Activated naive CD4-positive, alpha-beta T cell treated with anti-CD3 and anti-CD28 coated beads, Interleukin-2, amount 10 ng/mL, durations not matched to agents 7 days and 5 days (primary cell): Measurements from ENCODE around the gene AHNAK.
"Not testable (repeated sequence)": the region's sequence is repeated elsewhere in the genome, so short reads cannot be mapped to it uniquely, and the experiment has no call there.

Experiments used
- CTCF ChIA-PET: fragments of 350-600 bp; sonication (Branson Sonifier 250); formaldehyde crosslinking; loops from one replicate; lab custom pipeline; 2021; ENCODE audit warnings: antibody characterized with exemption; lab: Charles Lee
- DNase-seq: peaks from one replicate; pipeline ENCODE4 v3.0.0-alpha.2; 2020
- H3K27ac Mint-ChIP-seq: one replicate; pipeline ENCODE4 v1.8.0; 2021; ENCODE audit warnings: mild to moderate bottlenecking, moderate library complexity, mixed read lengths
- H3K27me3 Mint-ChIP-seq: one replicate; pipeline ENCODE4 v1.8.0; 2021; ENCODE audit warnings: mild to moderate bottlenecking, mixed read lengths
- H3K36me3 Mint-ChIP-seq: one replicate; pipeline ENCODE4 v1.8.0; 2021; ENCODE audit warnings: mixed read lengths
- H3K4me1 Mint-ChIP-seq: one replicate; pipeline ENCODE4 v1.8.0; 2021; ENCODE audit warnings: mixed read lengths
- H3K4me3 Mint-ChIP-seq: one replicate; pipeline ENCODE4 v1.8.0; 2021; ENCODE audit warnings: mild to moderate bottlenecking, moderate library complexity, mixed read lengths
- H3K9me3 Mint-ChIP-seq: one replicate; pipeline ENCODE4 v1.8.0; 2021; ENCODE audit warnings: mixed read lengths

The AHNAK gene

DNA sequence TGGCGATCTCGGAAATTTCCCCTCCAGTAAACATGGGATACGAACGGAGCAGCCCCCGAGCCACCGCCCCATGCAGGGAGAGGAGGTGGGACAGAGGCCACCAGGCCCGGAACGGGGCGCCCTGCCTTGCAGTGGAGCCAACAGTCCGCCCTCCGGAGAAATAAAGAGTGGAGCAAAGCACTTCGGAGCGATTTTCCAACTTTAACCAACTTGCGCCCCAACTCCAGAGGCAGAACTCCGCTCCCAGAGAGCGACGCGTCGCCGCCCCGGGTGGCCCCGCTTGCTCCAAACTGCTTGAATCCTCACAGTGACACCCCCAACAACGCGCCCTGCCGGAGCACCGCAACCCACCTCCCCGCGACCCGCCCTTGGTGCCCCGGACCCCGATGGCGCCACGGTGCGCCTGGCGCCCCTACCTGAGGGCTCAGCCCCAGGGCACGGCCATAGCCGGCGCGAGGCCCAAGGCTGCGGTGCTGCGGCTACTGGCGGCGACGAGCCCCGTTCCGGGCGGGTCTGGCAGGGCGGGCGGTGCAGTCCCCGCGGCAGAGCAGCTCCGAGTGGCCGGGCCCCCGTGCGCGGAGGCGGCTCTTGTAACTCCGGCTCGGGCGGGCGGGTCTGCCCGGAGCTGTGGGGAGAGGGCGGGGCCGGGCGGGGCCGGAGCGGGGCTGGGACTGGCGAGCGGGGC, at the start of gene AHNAK:
Gene AHNAK, minus strand, starts transcription at position 563 of the 685 bp plus-strand sequence. CDS start 10,708 bp downstream, outside the sequence.
- H3K4me3 Mint-ChIP-seq, result peak within 1 kb of the TSS; percentile 95
- peak within 1 kb of the TSS; percentile 69 for H3K27ac Mint-ChIP-seq
- CTCF ChIA-PET, result interaction anchor here (0.7 to 11.3 kb wide), 4 partner anchors 10 to 153 kb away, joined by 3 to 276 read pairs (median 4); no protein-coding TSS in a partner anchor
- peaks cover 3% of the 10 kb centered on the region for H3K36me3 Mint-ChIP-seq
- peaks cover 62% of the 10 kb centered on the region for H3K27me3 Mint-ChIP-seq
- H3K4me1 Mint-ChIP-seq, result peaks cover 68% of the 10 kb centered on the region
- H3K9me3 Mint-ChIP-seq, result no peaks in the 10 kb centered on the region
- peak; percentile 80 for DNase-seq

DNA sequence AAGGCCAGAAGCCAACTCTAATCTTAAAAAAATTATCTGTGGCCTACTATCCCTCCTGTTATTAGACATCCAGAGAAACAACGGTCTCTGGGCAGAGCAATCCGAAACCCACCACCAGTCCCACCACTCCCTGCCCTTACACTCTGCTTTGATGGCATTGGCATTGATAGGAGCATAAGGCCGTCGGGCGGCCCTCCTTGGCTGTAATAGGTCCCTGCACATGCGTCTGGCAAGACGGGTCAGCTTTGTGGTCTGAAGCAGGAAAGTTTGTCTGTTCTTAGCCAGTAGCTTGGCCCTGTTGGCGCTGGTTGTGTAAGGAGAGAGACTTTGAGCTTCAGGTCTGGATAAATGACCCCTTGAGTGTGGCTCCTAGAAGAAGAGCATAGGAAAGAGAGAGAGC, 48.5 kb upstream of the AHNAK start:
- H3K27me3 Mint-ChIP-seq, result no peaks in the 10 kb centered on the region
- H3K4me1 Mint-ChIP-seq, result peaks cover 76% of the 10 kb centered on the region
- CTCF ChIA-PET, result interaction anchor here (0.5 to 5.6 kb wide), 4 partner anchors 16 to 170 kb away, joined by 3 to 44 read pairs (median 10); partner anchors contain the start of genes EML3 and ROM1
- no peak overlapping the region for H3K27ac Mint-ChIP-seq
- H3K4me3 Mint-ChIP-seq, result no peak overlapping the region
- DNase-seq, result no peak
- no peaks in the 10 kb centered on the region for H3K9me3 Mint-ChIP-seq
- H3K36me3 Mint-ChIP-seq, result peaks cover 75% of the 10 kb centered on the region

DNA sequence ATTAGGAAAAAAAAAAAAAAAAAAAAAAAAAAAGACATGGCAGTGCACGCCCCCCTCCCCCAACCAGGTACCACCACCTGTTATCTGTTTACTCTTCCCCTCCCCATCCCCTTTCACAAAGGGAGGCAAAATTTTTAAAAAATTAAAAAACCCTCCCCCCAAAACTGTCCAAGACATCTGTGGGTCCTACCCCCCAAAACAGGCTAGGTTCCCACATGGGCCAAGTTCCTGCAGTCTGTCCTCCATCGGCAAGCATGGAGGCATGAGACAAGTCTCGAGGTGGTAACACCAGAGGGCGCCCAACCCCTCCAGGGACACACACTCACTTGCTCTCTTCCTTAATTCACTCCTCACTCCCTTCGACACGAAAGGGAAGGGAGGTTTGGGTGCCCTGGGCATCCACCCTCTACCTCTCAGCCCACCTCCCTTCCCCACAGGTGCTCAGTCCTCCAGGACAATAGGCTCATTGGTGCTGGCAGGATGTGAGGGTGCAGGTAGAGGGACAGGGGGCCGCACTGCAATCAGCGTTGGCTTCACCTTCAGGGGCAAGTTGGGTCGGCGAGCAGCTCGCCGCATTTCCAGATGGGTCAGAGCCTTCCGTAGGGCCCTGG, 46.9 kb upstream of the AHNAK start:
- H3K36me3 Mint-ChIP-seq, result peaks cover 59% of the 10 kb centered on the region
- CTCF ChIA-PET, result interaction anchor here (0.7 to 5.6 kb wide), 18 partner anchors 10 to 198 kb away, joined by 3 to 44 read pairs (median 4); partner anchors contain the start of genes C11orf98, CSKMT, EML3 and GANAB
- no peaks in the 10 kb centered on the region for H3K9me3 Mint-ChIP-seq
- H3K27me3 Mint-ChIP-seq, result no peaks in the 10 kb centered on the region
- peak overlapping the region; percentile 71 for H3K4me3 Mint-ChIP-seq
- peaks cover 72% of the 10 kb centered on the region for H3K4me1 Mint-ChIP-seq
- H3K27ac Mint-ChIP-seq, result peak overlapping the region; percentile 92
- DNase-seq, result peak; percentile 91

DNA sequence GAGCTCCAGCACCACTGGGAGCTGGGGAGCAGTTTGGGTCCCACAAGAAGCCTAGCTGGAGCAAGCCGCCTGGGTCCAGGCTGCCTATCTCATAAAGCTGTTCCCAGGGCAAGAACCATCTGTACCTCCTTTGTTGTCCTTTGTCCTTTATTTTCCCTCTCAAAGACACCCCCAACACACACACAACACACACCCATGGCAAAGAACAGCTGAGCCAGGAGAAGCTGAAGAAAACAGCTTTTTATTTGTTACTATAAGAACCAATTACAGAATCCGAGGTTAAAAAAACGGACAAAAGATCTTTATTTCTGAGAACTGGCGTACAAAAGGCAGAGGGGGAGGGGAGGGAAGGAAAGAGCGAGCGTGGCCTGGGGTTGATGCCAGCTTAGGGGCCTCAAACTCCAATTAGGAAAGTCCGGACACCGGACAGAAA, 46.4 kb upstream of the AHNAK start:
- H3K4me3 Mint-ChIP-seq, result peak overlapping the region; percentile 45
- CTCF ChIA-PET, result interaction anchor here (0.8 to 5.6 kb wide), 20 partner anchors 8 to 198 kb away, joined by 3 to 44 read pairs (median 6); partner anchors contain the start of genes C11orf98, CSKMT, EEF1G and EML3
- peaks cover 66% of the 10 kb centered on the region for H3K4me1 Mint-ChIP-seq
- DNase-seq, result no peak
- H3K9me3 Mint-ChIP-seq, result no peaks in the 10 kb centered on the region
- H3K27me3 Mint-ChIP-seq, result no peaks in the 10 kb centered on the region
- H3K36me3 Mint-ChIP-seq, result peaks cover 54% of the 10 kb centered on the region
- peak overlapping the region; percentile 98 for H3K27ac Mint-ChIP-seq

- Mint-ChIP-seq H3K27ac (peak overlapping the region; percentile 98), H3K4me1 (peaks cover 59% of the 10 kb centered on the region), H3K9me3 (no peaks in the 10 kb centered on the region), H3K27me3 (no peaks in the 10 kb centered on the region), H3K4me3 (peak overlapping the region; percentile 100), H3K36me3 (peaks cover 50% of the 10 kb centered on the region)
- no peak for DNase-seq
- CTCF ChIA-PET, result interaction anchor here (0.7 to 5.6 kb wide), 30 partner anchors 9 to 279 kb away, joined by 3 to 44 read pairs (median 4); partner anchors contain the start of genes C11orf98, CSKMT, EEF1G and EML3
Measured at GRCh38 chr11:62592146-62592815, 45.7 kb upstream of the AHNAK start.

DNA sequence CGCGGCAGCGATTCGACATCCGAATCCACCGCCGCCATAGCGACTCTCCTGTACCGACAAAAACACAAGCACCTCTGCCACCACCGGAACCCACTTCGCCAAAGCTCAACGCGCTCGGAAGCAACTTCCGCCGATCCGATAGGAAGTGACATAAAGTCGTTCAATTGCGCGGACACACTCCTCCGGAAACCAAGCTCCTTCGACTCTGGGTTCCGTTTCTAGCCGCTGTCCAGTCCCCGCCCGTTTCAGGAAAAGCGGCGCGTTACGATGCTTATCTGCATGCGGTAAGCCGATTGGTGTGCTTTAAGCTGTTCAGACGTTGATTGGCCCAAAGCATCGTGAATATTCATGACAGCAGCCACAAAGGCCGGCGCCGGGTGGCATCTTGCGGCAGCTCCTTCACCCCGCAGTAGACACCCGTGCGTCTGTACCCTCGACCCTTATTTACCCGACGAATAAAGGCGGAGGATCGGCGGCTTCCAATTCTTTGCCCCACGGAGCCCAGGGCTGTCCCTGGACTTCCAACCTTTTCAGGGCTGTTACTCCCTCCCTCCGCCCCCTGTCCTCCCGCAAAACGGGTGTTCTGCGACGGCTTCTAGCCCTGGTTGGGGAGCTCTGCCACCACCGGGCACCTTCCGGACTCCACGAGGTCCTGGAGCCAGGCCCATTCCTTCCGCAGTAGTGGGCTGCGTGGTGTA, 45.0 kb upstream of the AHNAK start, which contains the start of gene TUT1:
Gene TUT1, minus strand, starts transcription at position 76 of the 698 bp plus-strand sequence. Its CDS starts 38 bp downstream, at position 38.
- H3K9me3 Mint-ChIP-seq, result no peaks in the 10 kb centered on the region
- CTCF ChIA-PET, result interaction anchor here (0.7 to 5.6 kb wide), 25 partner anchors 10 to 279 kb away, joined by 3 to 44 read pairs (median 4); partner anchors contain the start of genes C11orf98, CSKMT, EEF1G and EML3
- peak; percentile 98 for DNase-seq
- H3K27ac Mint-ChIP-seq, result peak within 1 kb of the TSS; percentile 98
- peak within 1 kb of the TSS; percentile 100 for H3K4me3 Mint-ChIP-seq
- peaks cover 49% of the 10 kb centered on the region for H3K36me3 Mint-ChIP-seq
- peaks cover 56% of the 10 kb centered on the region for H3K4me1 Mint-ChIP-seq
- H3K27me3 Mint-ChIP-seq, result no peaks in the 10 kb centered on the region

DNA sequence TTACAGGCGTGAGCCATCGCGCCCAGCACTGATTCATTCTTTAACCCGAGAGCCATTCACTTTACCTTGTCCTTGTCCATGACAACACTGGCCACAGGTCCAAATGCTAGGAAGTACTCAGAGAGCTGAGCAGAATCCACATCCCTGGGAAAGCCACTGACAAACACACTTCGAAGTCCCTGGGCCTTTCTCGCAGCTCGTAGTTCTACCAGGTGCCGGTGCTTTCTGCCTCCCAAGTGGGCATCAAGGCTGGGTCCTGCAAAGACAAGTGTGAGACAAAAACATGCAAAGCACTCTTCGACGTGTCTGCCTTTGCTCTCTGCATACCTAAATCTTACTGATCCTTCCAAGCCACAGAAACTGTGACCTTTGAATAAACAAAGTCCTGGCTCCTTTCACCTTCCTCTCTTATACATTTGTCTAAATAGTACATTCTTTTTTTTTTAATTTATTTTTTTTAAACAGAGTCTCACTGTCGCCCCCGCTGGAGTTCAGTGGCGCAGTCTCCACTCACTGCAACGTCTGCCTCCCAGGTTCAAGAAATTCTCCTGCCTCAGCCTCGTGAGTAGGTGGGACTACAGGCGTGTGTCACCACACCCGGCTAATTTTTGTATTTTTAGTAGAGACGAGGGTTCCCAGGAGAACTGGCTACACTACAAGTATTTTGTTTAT, 42.5 kb upstream of the AHNAK start:
- Mint-ChIP-seq H3K9me3 (no peaks in the 10 kb centered on the region), H3K27ac (peak overlapping the region; percentile 55), H3K36me3 (peaks cover 32% of the 10 kb centered on the region), H3K4me1 (peaks cover 41% of the 10 kb centered on the region), H3K4me3 (peak overlapping the region; percentile 100), H3K27me3 (no peaks in the 10 kb centered on the region)
- peak; percentile 53 for DNase-seq
- CTCF ChIA-PET, result interaction anchor here (0.9 kb wide), 2 partner anchors 46 to 164 kb away, joined by 3 read pairs; no protein-coding TSS in a partner anchor

DNA sequence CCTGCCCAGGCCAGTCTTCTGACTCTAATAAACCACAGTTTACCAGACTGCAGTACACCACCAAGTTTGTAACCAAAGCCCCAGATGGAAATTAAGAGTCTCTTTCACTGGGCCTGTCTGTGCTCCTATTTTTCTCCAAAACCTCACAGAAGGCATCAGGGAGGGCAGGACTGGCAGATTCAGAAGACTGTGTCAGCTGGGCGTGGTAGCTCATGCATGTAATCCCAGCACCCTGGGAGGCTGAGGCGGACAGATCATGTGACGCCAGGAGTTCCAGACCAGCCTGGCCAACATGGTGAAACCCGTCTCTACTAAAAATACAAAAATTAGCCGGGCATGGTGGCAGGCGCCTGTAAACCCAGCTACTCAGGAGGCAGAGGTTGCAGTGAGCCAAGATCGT, 38.8 kb upstream of the AHNAK start:
- H3K27ac Mint-ChIP-seq, H3K9me3 Mint-ChIP-seq, H3K4me3 Mint-ChIP-seq, DNase-seq, H3K27me3 Mint-ChIP-seq: not testable (repeated sequence)
- Mint-ChIP-seq H3K4me1 (peaks cover 14% of the 10 kb centered on the region), H3K36me3 (peaks cover 26% of the 10 kb centered on the region)
- CTCF ChIA-PET, result interaction anchor here (1.8 kb wide), 1 partner anchor 109 kb away, joined by 4 read pairs; no protein-coding TSS in a partner anchor

DNA sequence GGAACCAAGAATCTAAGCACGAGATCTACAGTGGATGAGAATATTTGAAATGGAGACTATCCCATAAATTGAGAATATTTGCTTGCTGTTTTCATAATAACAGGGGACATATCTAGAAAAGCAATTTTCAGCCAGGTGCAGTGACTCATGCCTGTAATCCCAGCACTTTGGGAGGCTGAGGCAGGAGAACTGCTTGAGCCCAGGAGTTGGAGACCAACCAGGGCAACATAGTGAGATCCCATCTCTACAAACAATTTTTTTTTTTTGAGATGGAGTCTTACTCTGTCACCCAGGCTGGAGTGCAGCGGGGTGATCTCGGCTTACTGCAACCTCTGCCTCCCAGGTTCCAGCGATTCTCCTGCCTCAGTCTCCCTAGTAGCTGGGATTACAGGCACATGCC, 35.1 kb upstream of the AHNAK start:
- H3K9me3 Mint-ChIP-seq, DNase-seq, H3K4me3 Mint-ChIP-seq, H3K27ac Mint-ChIP-seq, H3K27me3 Mint-ChIP-seq, CTCF ChIA-PET, H3K4me1 Mint-ChIP-seq: not testable (repeated sequence)
- H3K36me3 Mint-ChIP-seq, result peaks cover 27% of the 10 kb centered on the region

GRCh38 chr11:62580959-62581715, 34.5 kb upstream of the AHNAK start:
- CTCF ChIA-PET, result interaction anchor here (1.0 to 1.4 kb wide), 2 partner anchors 10 to 156 kb away, joined by 3 to 6 read pairs; partner anchors contain the start of gene TUT1

DNA sequence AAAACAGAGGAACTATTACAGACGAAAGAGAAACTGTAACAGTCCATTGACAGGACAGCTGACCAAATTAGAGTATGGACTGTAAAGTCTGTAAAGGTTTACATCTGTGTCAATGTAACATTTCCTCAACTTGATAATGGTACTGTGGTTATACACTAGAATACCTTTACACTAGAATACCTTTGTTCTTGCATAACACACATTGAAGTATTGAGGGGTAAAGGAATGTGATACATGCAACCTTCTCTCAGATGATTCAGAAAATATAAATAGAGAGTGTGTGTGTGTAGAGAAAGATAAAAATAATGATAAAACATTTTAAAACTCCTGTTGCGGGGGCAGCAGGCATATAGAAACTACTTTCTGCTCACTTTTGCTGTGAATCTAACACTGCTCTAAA, 32.6 kb upstream of the AHNAK start:
- Mint-ChIP-seq H3K9me3 (no peaks in the 10 kb centered on the region), H3K27me3 (no peaks in the 10 kb centered on the region), H3K4me1 (peaks cover 21% of the 10 kb centered on the region), H3K36me3 (peaks cover 32% of the 10 kb centered on the region), H3K4me3 (no peak overlapping the region), H3K27ac (no peak overlapping the region)
- CTCF ChIA-PET, result interaction anchor here (1.0 to 1.1 kb wide), 2 partner anchors 13 to 18 kb away, joined by 3 read pairs; no protein-coding TSS in a partner anchor
- no peak for DNase-seq

More at GRCh38 chr11:62580959-62581715, 34.5 kb upstream of the AHNAK start:
- peaks cover 6% of the 10 kb centered on the region for H3K4me1 Mint-ChIP-seq
- H3K9me3 Mint-ChIP-seq, result no peaks in the 10 kb centered on the region
- no peak for DNase-seq
- no peak overlapping the region for H3K27ac Mint-ChIP-seq
- H3K36me3 Mint-ChIP-seq, result peaks cover 30% of the 10 kb centered on the region
- no peak overlapping the region for H3K4me3 Mint-ChIP-seq
- H3K27me3 Mint-ChIP-seq, result no peaks in the 10 kb centered on the region

DNA sequence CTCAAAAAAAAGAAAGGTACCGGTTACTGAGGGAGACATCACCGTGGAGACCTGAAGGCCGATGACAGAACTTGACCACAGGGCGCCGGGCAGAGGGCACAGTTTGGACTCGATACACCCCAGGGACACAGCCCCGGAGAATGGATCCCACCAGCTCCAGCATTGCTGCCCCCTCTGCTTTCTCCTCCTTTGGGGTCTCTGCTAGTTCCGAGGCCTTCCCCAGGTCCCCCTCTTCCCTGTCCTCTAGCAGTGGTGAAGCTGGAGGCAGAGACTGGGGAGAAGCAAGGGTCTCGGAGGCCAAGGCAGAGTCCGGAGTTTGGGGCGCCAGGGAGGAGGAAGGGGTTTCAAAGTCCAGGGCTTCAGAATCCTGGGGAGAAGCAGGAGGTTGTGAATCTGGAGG, 31.9 kb upstream of the AHNAK start:
- H3K4me1 Mint-ChIP-seq, result peaks cover 21% of the 10 kb centered on the region
- H3K4me3 Mint-ChIP-seq, result no peak overlapping the region
- H3K27ac Mint-ChIP-seq, result no peak overlapping the region
- H3K9me3 Mint-ChIP-seq, result no peaks in the 10 kb centered on the region
- peaks cover 31% of the 10 kb centered on the region for H3K36me3 Mint-ChIP-seq
- H3K27me3 Mint-ChIP-seq, result no peaks in the 10 kb centered on the region
- DNase-seq, result no peak
- CTCF ChIA-PET, result interaction anchor here (1.0 to 1.1 kb wide), 2 partner anchors 14 to 18 kb away, joined by 3 read pairs; no protein-coding TSS in a partner anchor
